Measurements from ENCODE around the gene TNS1. TPM values are rescaled to one million over a fixed set of nuclear protein-coding genes. Genes with fewer than 3 reads are reported as not detected.
"Not testable (repeated sequence)": the region's sequence is repeated elsewhere in the genome, so short reads cannot be mapped to it uniquely, and the experiment has no call there.

The TNS1 gene
- total RNA-seq, 1 donor from 2014 or later: 219 TPM

DNA sequence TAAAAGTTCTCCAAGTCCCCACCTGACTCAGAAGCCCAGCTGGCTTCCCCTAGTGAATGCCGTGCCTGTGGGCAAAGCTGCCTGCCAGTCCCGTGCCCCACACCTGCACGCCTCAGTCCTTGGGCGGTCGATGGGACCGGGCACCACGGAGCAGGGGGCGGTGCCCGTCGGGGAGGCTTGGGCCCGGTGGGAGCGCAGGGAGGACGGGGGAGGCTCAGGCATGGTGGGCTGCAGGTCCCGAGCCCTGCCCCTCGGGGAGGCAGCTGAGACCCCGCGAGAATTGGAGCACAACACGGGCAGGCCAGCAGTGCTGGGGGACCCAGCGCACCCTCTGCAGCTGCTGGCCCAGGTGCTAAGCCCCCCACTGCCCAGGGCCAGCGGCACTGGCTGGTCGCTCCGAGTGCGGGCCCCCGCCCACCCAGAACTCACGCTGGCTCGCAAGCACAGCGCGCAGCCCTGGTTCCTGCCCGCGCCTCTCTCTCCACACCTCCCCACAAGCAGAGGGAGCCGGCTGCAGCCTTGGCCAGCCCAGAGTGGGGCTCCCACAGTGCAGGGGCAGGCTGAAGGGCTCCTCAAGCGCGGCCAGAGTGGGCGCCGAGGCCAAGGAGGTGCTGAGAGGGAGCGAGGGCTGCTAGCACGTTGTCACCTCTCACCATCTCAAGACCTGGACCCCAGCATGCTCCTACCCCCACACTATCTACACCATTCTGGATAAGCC lies 215.5 kb downstream of the TNS1 start:
- FAIRE-seq: no peak
- no peaks in the 10 kb centered on the region for H3K27me3 ChIP-seq (ENCODE audit: insufficient read depth, low read length)

DNA sequence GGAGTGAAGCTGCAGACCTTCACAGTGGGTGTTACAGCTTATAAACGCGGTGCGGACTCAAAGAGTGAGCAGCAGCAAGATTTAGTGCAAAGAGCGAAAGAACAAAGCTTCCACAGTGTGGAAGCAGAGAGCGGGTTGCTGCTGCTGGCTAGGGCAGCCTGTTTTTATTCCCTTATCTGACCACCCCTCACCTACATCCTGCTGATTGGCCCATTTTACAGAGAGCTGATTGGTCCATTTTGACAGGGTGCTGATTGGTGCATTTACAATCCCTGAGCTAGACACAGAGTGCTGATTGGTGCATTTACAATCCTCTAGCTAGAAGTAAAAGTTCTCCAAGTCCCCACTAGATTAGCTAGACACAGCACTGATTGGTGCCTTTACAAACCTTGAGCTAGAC lies 216.2 kb downstream of the TNS1 start:
- H3K27ac Mint-ChIP-seq (ENCODE audit: unreplicated experiment); FAIRE-seq: not testable (repeated sequence)
- H3K4me3 Mint-ChIP-seq (ENCODE audit: unreplicated experiment): peak overlapping the region; percentile 1

More for the DNA sequence above, 215.5 kb downstream of the TNS1 start:
- Histone ChIP-seq H3K27ac (ENCODE audit: low read depth, low read length) (no peak overlapping the region), H3K9me3 (ENCODE audit: insufficient read depth, low read depth, low read length) (no peaks in the 10 kb centered on the region), H2AFZ (ENCODE audit: low read depth, low read length) (no peak overlapping the region), H3K9ac (ENCODE audit: low read length) (no peak overlapping the region), H3K4me3 (ENCODE audit: insufficient read depth, low read depth, low read length) (no peak overlapping the region), H3K36me3 (ENCODE audit: insufficient read depth, low read length) (peaks cover 5% of the 10 kb centered on the region), H3K4me1 (ENCODE audit: insufficient read depth, low read length) (peaks cover 18% of the 10 kb centered on the region), H4K20me1 (ENCODE audit: insufficient read depth, low read length) (peaks cover 21% of the 10 kb centered on the region), H3K4me2 (ENCODE audit: low read length) (no peak overlapping the region), H3K79me2 (ENCODE audit: insufficient read depth, low read length) (no peaks in the 10 kb centered on the region)
- DNase-seq (ENCODE audit: low read depth): no peak
- no peak overlapping the region for H3K4me3 Mint-ChIP-seq (ENCODE audit: unreplicated experiment)
- no peak overlapping the region for H3K27ac Mint-ChIP-seq (ENCODE audit: unreplicated experiment)
- peaks cover 31% of the 10 kb centered on the region for H3K36me3 Mint-ChIP-seq (ENCODE audit: low read depth, unreplicated experiment)
- H3K27me3 Mint-ChIP-seq (ENCODE audit: low read depth, unreplicated experiment): peaks cover 2% of the 10 kb centered on the region
- H3K4me1 Mint-ChIP-seq (ENCODE audit: low read depth, unreplicated experiment): peaks cover 29% of the 10 kb centered on the region
- no peak for TF ChIP-seq EZH2 (IDR thresholded peaks at IDR 0.05; ENCODE audit: insufficient read depth, low read length)
- TF ChIP-seq, protein P1, sequence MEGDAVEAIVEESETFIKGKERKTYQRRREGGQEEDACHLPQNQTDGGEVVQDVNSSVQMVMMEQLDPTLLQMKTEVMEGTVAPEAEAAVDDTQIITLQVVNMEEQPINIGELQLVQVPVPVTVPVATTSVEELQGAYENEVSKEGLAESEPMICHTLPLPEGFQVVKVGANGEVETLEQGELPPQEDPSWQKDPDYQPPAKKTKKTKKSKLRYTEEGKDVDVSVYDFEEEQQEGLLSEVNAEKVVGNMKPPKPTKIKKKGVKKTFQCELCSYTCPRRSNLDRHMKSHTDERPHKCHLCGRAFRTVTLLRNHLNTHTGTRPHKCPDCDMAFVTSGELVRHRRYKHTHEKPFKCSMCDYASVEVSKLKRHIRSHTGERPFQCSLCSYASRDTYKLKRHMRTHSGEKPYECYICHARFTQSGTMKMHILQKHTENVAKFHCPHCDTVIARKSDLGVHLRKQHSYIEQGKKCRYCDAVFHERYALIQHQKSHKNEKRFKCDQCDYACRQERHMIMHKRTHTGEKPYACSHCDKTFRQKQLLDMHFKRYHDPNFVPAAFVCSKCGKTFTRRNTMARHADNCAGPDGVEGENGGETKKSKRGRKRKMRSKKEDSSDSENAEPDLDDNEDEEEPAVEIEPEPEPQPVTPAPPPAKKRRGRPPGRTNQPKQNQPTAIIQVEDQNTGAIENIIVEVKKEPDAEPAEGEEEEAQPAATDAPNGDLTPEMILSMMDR (IDR thresholded peaks at IDR 0.05; ENCODE audit: insufficient read depth, low read depth, low read length): no peak
- peaks cover 6% of the 10 kb centered on the region for H3K9me3 Mint-ChIP-seq (ENCODE audit: unreplicated experiment)

DNA sequence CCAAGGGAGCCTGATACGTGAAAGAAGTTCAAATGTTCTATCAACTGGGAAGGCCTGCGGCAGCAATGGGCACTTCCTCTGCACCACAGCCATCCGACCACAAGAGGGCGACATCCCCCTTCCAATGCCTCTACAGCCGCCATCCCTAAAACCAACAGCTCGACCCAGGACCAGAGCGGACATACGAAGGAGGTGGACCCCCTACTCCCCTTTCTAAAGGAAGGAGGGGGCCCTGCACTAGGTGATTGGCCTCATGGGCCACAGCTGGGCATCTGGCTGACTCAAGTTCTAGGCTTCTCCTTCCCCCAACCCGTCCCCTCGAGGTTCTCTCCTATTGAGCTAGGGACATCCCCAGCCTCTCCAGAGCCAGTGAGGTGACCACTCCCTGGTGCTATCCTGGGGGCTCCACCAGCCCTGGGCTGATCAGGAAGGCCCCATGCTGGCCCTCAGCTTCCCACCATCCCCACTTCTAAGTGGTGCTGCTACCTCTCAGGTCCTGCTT lies 217.2 kb downstream of the TNS1 start:
- H3K4me1 ChIP-seq (ENCODE audit: insufficient read depth, low read length): peaks cover 9% of the 10 kb centered on the region
- Mint-ChIP-seq H3K4me1 (ENCODE audit: low read depth, unreplicated experiment) (peaks cover 13% of the 10 kb centered on the region), H3K4me3 (ENCODE audit: unreplicated experiment) (no peak overlapping the region), H3K27me3 (ENCODE audit: low read depth, unreplicated experiment) (peaks cover 2% of the 10 kb centered on the region), H3K27ac (ENCODE audit: unreplicated experiment) (no peak overlapping the region), H3K9me3 (ENCODE audit: unreplicated experiment) (peaks cover 9% of the 10 kb centered on the region), H3K36me3 (ENCODE audit: low read depth, unreplicated experiment) (peaks cover 31% of the 10 kb centered on the region)
- no peak overlapping the region for H3K27ac ChIP-seq (ENCODE audit: low read depth, low read length)
- peak overlapping the region; percentile 67 for H2AFZ ChIP-seq (ENCODE audit: low read depth, low read length)
- H3K9ac ChIP-seq (ENCODE audit: low read length): no peak overlapping the region
- H3K4me3 ChIP-seq (ENCODE audit: insufficient read depth, low read depth, low read length): no peak overlapping the region
- DNase-seq (ENCODE audit: low read depth): no peak
- peak; percentile 67 for FAIRE-seq
- peaks cover 12% of the 10 kb centered on the region for H4K20me1 ChIP-seq (ENCODE audit: insufficient read depth, low read length)
- H3K4me2 ChIP-seq (ENCODE audit: low read length): peak overlapping the region; percentile 23
- no peaks in the 10 kb centered on the region for H3K79me2 ChIP-seq (ENCODE audit: insufficient read depth, low read length)
- TF ChIP-seq, protein P1 (IDR thresholded peaks at IDR 0.05; ENCODE audit: insufficient read depth, low read depth, low read length): peak; percentile 94
- TF ChIP-seq EZH2 (IDR thresholded peaks at IDR 0.05; ENCODE audit: insufficient read depth, low read length): no peak
- H3K9me3 ChIP-seq (ENCODE audit: insufficient read depth, low read depth, low read length): no peaks in the 10 kb centered on the region
- peaks cover 5% of the 10 kb centered on the region for H3K36me3 ChIP-seq (ENCODE audit: insufficient read depth, low read length)
- H3K27me3 ChIP-seq (ENCODE audit: insufficient read depth, low read length): no peaks in the 10 kb centered on the region

More for the DNA sequence above, 216.2 kb downstream of the TNS1 start:
- H3K9me3 ChIP-seq (ENCODE audit: insufficient read depth, low read depth, low read length); DNase-seq (ENCODE audit: low read depth); H3K36me3 ChIP-seq (ENCODE audit: insufficient read depth, low read length); H3K9me3 Mint-ChIP-seq (ENCODE audit: unreplicated experiment); H3K27me3 ChIP-seq (ENCODE audit: insufficient read depth, low read length); H3K9ac ChIP-seq (ENCODE audit: low read length); H3K4me3 ChIP-seq (ENCODE audit: insufficient read depth, low read depth, low read length); H3K27me3 Mint-ChIP-seq (ENCODE audit: low read depth, unreplicated experiment); H3K4me2 ChIP-seq (ENCODE audit: low read length); H2AFZ ChIP-seq (ENCODE audit: low read depth, low read length); H3K79me2 ChIP-seq (ENCODE audit: insufficient read depth, low read length); H3K27ac ChIP-seq (ENCODE audit: low read depth, low read length): not testable (repeated sequence)
- Histone ChIP-seq H4K20me1 (ENCODE audit: insufficient read depth, low read length) (peaks cover 21% of the 10 kb centered on the region), H3K4me1 (ENCODE audit: insufficient read depth, low read length) (peaks cover 18% of the 10 kb centered on the region)
- H3K4me1 Mint-ChIP-seq (ENCODE audit: low read depth, unreplicated experiment): peaks cover 22% of the 10 kb centered on the region
- H3K36me3 Mint-ChIP-seq (ENCODE audit: low read depth, unreplicated experiment): peaks cover 31% of the 10 kb centered on the region
